Transverse colon (tissue), 4 donors: ENCODE data around the gene CCDC40. TPM values are rescaled to one million over a fixed set of nuclear protein-coding genes. Genes with fewer than 3 reads are reported as not detected.

Experiments
- DNase-seq: peaks from one replicate; pipeline ENCODE4 v3.0.0-alpha.2; 2019
- H3K27ac ChIP-seq, 4 donors: fragments of 200-600 bp; sonication (generic); 2 replicates each; pipeline ENCODE4 v1.5.1; 2016 to 2018; ENCODE audit warnings: inconsistent platforms in 4 of 4
- H3K27me3 ChIP-seq: fragments of 200-600 bp; sonication (generic); 2 replicates; pipeline ENCODE4 v1.5.1; 2017; ENCODE audit warnings: inconsistent platforms
- H3K36me3 ChIP-seq, 4 donors: fragments of 200-600 bp; sonication (generic); 2 replicates each; pipeline ENCODE4 v1.5.1; 2017 to 2019; ENCODE audit warnings: inconsistent platforms in 4 of 4
- H3K4me1 ChIP-seq, 4 donors: fragments of 200-600 bp; sonication (generic); 2 replicates each; pipeline ENCODE4 v1.5.1; 2017 to 2020; ENCODE audit warnings: inconsistent platforms in 4 of 4
- H3K4me3 ChIP-seq, 4 donors: fragments of 200-600 bp; sonication (generic); 1 replicate in 1 of 4; 2 replicates in 3 of 4; pipeline versions ENCODE4 v1.5.1 to v1.6.1; 2017 to 2019; ENCODE audit warnings: inconsistent platforms in 4 of 4
- H3K9me3 ChIP-seq, 2 donors: fragments of 200-600 bp; sonication (generic); 2 replicates each; pipeline ENCODE4 v1.5.1; 2017 to 2019; ENCODE audit warnings: inconsistent platforms in 2 of 2
- EP300 ChIP-seq: sonication (generic); formaldehyde crosslinking; IDR thresholded peaks from one replicate; pipeline ENCODE4 v1.6.1; 2017; ENCODE audit warnings: antibody characterized with exemption, low read depth
- POLR2A ChIP-seq: fragments of 450-650 bp; IDR thresholded peaks from one replicate; pipeline ENCODE4 v1.6.1; 2016; ENCODE audit warnings: antibody characterized with exemption, mild to moderate bottlenecking, moderate library complexity
- POLR2AphosphoS5 ChIP-seq, 3 donors: sonication (generic); formaldehyde crosslinking; IDR thresholded peaks; one replicate each; pipeline ENCODE4 v1.6.1; 2016; ENCODE audit warnings: antibody characterized with exemption in 3 of 3
- WGBS, 2 donors: methylation state at CpG; one replicate each; pipeline ENCODE4 v1.1.5; 2018; ENCODE audit warnings: low coverage in 1 of 2; 5-methylcytosine and 5-hydroxymethylcytosine counted together
- in situ Hi-C, 4 donors: fragments of 200-750 bp; cut with MboI; loops; one replicate each; pipeline versions ENCODE4 v1.15.0 to v1.15.1; 2017; ENCODE audit warnings: low sequenced_read_pairs in 3 of 4, low pct_ligation_motif_present in 1 of 4, low pct_unique_long_range_greater_than_20kb in 1 of 4
- intact Hi-C: fragments of 100-400 bp; cut with DNase I; formaldehyde crosslinking; loops from one replicate; pipeline ENCODE4 v1.15.1; 2023; ENCODE audit warnings: low total_unique reads
- total RNA-seq, 4 donors: library from RNA; depleted of rRNA; stranded (reverse); fragments of >200 nt; gene quantifications; one replicate each; pipeline ENCODE4 v1.1.0, GENCODE V29; 2016
- TF ChIP-seq, protein P1 (sequence below), 5 experiments: fragments of 200-600 bp in 3 of 5; fragments of 450-650 bp in 2 of 5; sonication (generic) in 3 of 5; IDR thresholded peaks; 1 replicate in 2 of 5; 2 replicates in 3 of 5; pipeline ENCODE4 v1.5.1; 2016 to 2017; ENCODE audit warnings: antibody characterized with exemption in 5 of 5, inconsistent platforms in 3 of 5, mild to moderate bottlenecking in 2 of 5, moderate library complexity in 1 of 5

Gene CCDC40
- total RNA-seq, 4 donors from 2014 or later, result 0.75 to 2.8 (median 2.0) TPM

DNA sequence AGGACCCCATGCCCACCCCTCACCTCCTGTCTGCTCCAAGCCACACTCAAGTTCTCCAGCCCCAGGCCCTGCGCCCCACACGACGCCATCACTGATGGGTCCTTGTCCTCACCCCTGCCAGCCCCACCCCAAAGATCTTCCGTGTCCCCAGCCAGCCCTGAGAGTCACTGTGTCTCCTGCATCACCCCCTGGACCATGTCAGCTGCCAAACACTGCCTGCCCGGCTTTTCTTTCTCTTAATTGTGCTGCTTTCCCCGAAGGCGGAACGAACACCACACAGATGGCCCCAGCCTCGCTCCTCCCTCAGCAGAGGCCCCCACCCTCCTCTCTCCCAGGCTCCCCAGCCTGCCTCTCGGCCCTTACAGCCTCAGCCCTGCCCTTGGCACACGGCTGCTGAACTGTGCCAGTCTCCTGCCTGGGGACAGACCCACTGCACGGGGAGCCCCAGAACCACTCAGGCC lies 60.1 kb downstream of the CCDC40 start:
- intact Hi-C loops (no loop called here), in situ Hi-C loops (loop anchor here in 1 of 4 donors (25.0 kb wide), 1 partner anchor 141 kb away; no protein-coding TSS in a partner anchor)
- no peaks in the 10 kb centered on the region for H3K27me3 ChIP-seq
- WGBS, 2 donors, result 78 to 85% methylated on average over 4 to 12 of the region's 12 CpGs
- no peaks in the 10 kb centered on the region for H3K36me3 ChIP-seq
- H3K9me3 ChIP-seq, result no peaks in the 10 kb centered on the region
- no peak overlapping the region for H3K27ac ChIP-seq
- no peak for DNase-seq
- H3K4me3 ChIP-seq, result no peak overlapping the region
- H3K4me1 ChIP-seq, result peaks cover 0 to 9% (median 6%) of the 10 kb centered on the region in 4 donors
- TF ChIP-seq POLR2A (no peak), POLR2AphosphoS5 (IDR thresholded peaks at IDR 0.05) (no peak), EP300 (no peak)
- TF ChIP-seq, protein P1, sequence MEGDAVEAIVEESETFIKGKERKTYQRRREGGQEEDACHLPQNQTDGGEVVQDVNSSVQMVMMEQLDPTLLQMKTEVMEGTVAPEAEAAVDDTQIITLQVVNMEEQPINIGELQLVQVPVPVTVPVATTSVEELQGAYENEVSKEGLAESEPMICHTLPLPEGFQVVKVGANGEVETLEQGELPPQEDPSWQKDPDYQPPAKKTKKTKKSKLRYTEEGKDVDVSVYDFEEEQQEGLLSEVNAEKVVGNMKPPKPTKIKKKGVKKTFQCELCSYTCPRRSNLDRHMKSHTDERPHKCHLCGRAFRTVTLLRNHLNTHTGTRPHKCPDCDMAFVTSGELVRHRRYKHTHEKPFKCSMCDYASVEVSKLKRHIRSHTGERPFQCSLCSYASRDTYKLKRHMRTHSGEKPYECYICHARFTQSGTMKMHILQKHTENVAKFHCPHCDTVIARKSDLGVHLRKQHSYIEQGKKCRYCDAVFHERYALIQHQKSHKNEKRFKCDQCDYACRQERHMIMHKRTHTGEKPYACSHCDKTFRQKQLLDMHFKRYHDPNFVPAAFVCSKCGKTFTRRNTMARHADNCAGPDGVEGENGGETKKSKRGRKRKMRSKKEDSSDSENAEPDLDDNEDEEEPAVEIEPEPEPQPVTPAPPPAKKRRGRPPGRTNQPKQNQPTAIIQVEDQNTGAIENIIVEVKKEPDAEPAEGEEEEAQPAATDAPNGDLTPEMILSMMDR (IDR thresholded peaks at IDR 0.05), result no peak

- 91% methylated on average over 17 of the region's 17 CpGs; no CpG with 5 or more reads in 1 of the 2 donors for WGBS, 2 donors
- no peaks in the 10 kb centered on the region for H3K27me3 ChIP-seq
- no peak overlapping the region for H3K4me3 ChIP-seq
- no peak overlapping the region for H3K27ac ChIP-seq
- TF ChIP-seq POLR2A (no peak), POLR2AphosphoS5 (IDR thresholded peaks at IDR 0.05) (no peak), EP300 (no peak)
- TF ChIP-seq, protein P1 (IDR thresholded peaks at IDR 0.05), result no peak
- no peaks in the 10 kb centered on the region for H3K9me3 ChIP-seq
- in situ Hi-C loops (loop anchor here in 1 of 4 donors (25.0 kb wide), 1 partner anchor 140 kb away; no protein-coding TSS in a partner anchor), intact Hi-C loops (no loop called here)
- H3K36me3 ChIP-seq, result no peaks in the 10 kb centered on the region
- peaks cover 3 to 13% (median 11%) of the 10 kb centered on the region in 4 donors for H3K4me1 ChIP-seq
- no peak for DNase-seq
These were observed 60.7 kb downstream of the CCDC40 start for GRCh38 chr17:80097127-80097621.

DNA sequence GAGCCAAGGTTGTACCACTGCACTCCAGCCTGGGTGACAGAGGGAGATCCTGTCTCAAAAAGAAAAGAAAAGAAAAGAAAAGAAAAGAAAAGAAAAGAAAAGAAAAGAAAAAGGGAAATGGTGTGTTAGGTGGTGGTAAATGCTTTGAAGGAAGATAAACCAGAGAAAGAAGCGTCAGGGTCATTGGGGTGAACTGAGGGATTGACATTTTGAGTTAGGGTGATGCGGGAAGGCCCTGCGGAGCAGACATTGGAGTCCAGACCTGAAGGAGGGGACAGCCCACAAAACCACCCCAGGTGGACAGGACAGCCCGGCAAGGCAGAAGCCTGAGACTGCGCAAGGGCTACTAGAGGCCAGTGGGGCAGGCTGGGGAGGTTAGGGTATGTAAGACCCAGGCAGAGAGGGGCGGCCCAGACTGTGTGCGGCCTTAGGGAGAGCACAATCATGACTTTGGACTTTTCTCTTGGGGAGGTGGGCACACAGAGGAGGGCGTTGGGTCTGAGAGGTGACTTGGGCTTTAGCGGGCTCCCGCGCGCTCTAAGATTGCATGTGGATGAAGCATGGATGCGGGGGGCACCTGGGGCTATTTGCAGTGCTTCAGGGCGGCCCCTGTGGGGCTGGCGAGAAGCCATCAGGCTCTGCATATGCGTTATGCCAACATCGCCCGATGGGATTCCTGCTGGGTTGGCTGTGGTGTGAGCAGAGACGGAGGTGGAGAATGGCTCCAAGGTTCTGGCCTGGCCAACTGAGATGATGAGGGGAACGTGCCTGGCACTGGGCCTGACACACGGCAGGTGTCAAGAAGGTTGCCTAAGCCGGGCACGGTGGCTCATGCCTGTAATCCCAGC lies 61.6 kb downstream of the CCDC40 start:
- intact Hi-C loops (no loop called here), in situ Hi-C loops (loop anchor here in 1 of 4 donors (25.0 kb wide), 1 partner anchor 139 kb away; no protein-coding TSS in a partner anchor)
- no peaks in the 10 kb centered on the region for H3K36me3 ChIP-seq
- no peaks in the 10 kb centered on the region for H3K27me3 ChIP-seq
- TF ChIP-seq POLR2AphosphoS5 (IDR thresholded peaks at IDR 0.05) (no peak), POLR2A (no peak), EP300 (no peak)
- TF ChIP-seq, protein P1 (IDR thresholded peaks at IDR 0.05), result no peak
- no peak for DNase-seq
- H3K4me3 ChIP-seq, result no peak overlapping the region
- H3K4me1 ChIP-seq, result peaks cover 6 to 19% (median 17%) of the 10 kb centered on the region in 4 donors
- 69 to 89% methylated on average over 4 to 23 of the region's 23 CpGs for WGBS, 2 donors
- H3K27ac ChIP-seq, result no peak overlapping the region
- H3K9me3 ChIP-seq, result no peaks in the 10 kb centered on the region

DNA sequence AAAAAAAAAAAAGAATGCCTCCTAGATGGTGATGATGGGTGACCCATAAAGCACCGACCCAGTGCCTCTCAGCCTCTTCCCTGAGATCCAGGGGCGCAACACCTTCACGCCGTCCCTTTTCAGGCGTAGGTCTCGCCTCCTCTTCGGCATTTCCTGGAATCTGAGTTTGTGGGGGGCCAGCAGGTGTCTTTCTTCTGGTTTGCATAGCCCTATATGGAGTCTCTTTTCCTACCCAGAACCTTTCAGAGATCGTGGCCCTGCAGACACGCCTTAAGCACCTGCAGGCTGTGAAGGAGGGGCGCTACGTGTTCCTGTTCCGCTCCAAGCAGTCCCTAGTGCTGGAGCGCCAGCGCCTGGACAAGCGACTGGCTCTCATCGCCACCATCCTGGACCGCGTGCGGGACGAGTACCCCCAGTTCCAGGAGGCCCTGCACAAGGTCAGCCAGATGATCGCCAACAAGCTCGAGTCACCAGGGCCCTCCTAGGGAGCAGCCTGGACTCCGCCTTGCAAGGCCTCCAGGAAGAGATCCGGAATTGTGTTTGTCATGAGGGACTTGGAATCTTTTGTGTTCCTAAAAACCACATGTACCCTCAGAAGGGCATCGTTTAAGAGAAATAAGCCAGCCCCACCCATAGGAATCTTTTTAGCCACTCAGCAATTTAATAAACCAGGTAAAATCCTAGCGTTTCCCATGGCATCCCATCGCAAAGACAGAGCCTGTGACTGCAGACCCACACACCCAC lies 63.0 kb downstream of the CCDC40 start:
- in situ Hi-C loops (loop anchor here in 1 of 4 donors (25.0 kb wide), 1 partner anchor 138 kb away; no protein-coding TSS in a partner anchor), intact Hi-C loops (no loop called here)
- Histone ChIP-seq H3K4me1 (peaks cover 6 to 19% (median 17%) of the 10 kb centered on the region in 4 donors), H3K9me3 (no peaks in the 10 kb centered on the region), H3K36me3 (no peaks in the 10 kb centered on the region), H3K27me3 (no peaks in the 10 kb centered on the region), H3K4me3 (no peak overlapping the region), H3K27ac (no peak overlapping the region)
- no peak for DNase-seq
- 81 to 89% methylated on average over 11 to 27 of the region's 27 CpGs for WGBS, 2 donors
- no peak for TF ChIP-seq EP300
- TF ChIP-seq POLR2AphosphoS5 (IDR thresholded peaks at IDR 0.05), result no peak
- no peak for TF ChIP-seq POLR2A
- TF ChIP-seq, protein P1 (IDR thresholded peaks at IDR 0.05), result no peak
